T-helper 17 cell (primary cell): ENCODE measurements around the gene PRSS12. TPM values are rescaled to one million over a fixed set of nuclear protein-coding genes. Genes with fewer than 3 reads are reported as not detected.

Experiments used
- ATAC-seq: fragments of 150-1000 bp; cut with Tn5 transposase; 2 replicates; pipeline ENCODE4 v1.10.0; 2021; ENCODE audit warnings: mild to moderate bottlenecking, moderate library complexity
- DNase-seq, 3 donors: peaks; one replicate each; pipeline versions ENCODE4 v3.0.0 to v3.0.0-alpha.2; 2020 to 2021
- H3K9me3 ChIP-seq: one replicate; pipeline ENCODE4 v1.7.0; 2013; ENCODE audit warnings: low read length, mild to moderate bottlenecking; ENCODE audit not compliant: control insufficient read depth, poor library complexity, severe bottlenecking
- H3K27ac Mint-ChIP-seq: one replicate; pipeline ENCODE4 v1.8.0; 2022; ENCODE audit warnings: mild to moderate bottlenecking, moderate library complexity, mixed read lengths
- H3K27me3 Mint-ChIP-seq: one replicate; pipeline ENCODE4 v1.8.0; 2022; ENCODE audit warnings: mixed read lengths
- H3K36me3 Mint-ChIP-seq: one replicate; pipeline ENCODE4 v1.8.0; 2022; ENCODE audit warnings: low read depth, mixed read lengths
- H3K4me1 Mint-ChIP-seq: one replicate; pipeline ENCODE4 v1.8.0; 2022; ENCODE audit warnings: mild to moderate bottlenecking, mixed read lengths
- H3K4me3 Mint-ChIP-seq: one replicate; pipeline ENCODE4 v1.8.0; 2022; ENCODE audit warnings: mild to moderate bottlenecking, moderate library complexity, mixed read lengths
- total RNA-seq, 4 donors: library from RNA in 2 of 4; stranded (reverse) in 2 of 4; gene quantifications; one replicate each; pipeline ENCODE4 v1.2.3 and lab custom pipeline; 2022 to 2026

Gene PRSS12
- total RNA-seq, 2 donors from 2014 or later: not detected

- H3K9me3 ChIP-seq: no peaks in the 10 kb centered on the region
- DNase-seq: no peak
- peaks cover 5% of the 10 kb centered on the region for H3K36me3 Mint-ChIP-seq
- H3K4me1 Mint-ChIP-seq: peaks cover 10% of the 10 kb centered on the region
- H3K27ac Mint-ChIP-seq: no peak overlapping the region
- peak; percentile 29 for ATAC-seq
- peak overlapping the region; percentile 80 for H3K4me3 Mint-ChIP-seq
- peaks cover 82% of the 10 kb centered on the region for H3K27me3 Mint-ChIP-seq
Measured at GRCh38 chr4:118351851-118352827, 664 bp downstream of the PRSS12 start.

DNA sequence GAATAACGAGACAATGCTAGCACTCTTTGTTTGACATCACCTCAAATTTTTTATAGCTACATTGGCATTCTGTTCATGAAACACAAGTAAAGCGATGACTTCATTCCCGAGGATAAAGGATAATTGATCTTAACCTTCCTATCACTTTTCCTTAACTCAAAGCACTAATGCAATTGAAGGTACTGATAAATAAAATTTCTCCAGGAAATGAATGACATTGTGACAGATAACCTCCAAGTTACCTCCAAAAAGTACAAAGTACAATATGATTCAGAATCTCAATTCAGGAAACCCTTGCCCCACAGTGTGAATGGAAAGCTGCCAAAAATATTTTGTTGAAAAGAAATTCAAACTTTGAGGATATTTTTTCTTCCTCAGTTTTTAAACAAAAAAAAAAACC is 1.8 kb downstream of the PRSS12 start:
- peaks cover 10% of the 10 kb centered on the region for H3K4me1 Mint-ChIP-seq
- DNase-seq (no peak), ATAC-seq (no peak)
- no peak overlapping the region for H3K27ac Mint-ChIP-seq
- peaks cover 81% of the 10 kb centered on the region for H3K27me3 Mint-ChIP-seq
- no peak overlapping the region for H3K4me3 Mint-ChIP-seq
- H3K36me3 Mint-ChIP-seq: peaks cover 5% of the 10 kb centered on the region
- H3K9me3 ChIP-seq: no peaks in the 10 kb centered on the region

DNA sequence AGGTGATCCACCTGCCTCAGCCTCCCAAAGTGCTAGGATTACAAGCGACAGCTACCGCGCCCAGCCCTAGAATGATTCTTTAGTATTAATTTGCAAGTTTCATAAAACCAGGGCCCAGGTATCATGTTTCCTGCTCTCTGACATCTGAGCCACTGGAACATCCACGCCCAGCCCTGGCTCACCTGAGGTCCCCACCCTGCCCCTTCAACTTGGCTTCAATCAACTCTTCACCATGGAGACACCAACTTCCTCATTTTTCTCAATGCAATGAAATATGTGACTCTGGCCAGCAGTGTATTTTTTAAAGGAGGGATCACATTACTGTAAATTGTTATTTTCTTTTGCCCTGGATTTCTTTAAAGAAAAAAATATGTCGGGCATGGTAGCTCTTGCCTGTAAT is 3.9 kb downstream of the PRSS12 start:
- Mint-ChIP-seq H3K27me3 (peaks cover 68% of the 10 kb centered on the region), H3K27ac (no peak overlapping the region), H3K4me1 (peaks cover 10% of the 10 kb centered on the region), H3K36me3 (peaks cover 2% of the 10 kb centered on the region), H3K4me3 (no peak overlapping the region)
- DNase-seq: no peak
- ATAC-seq: no peak
- no peaks in the 10 kb centered on the region for H3K9me3 ChIP-seq

GRCh38 chr4:118346495-118346894 is 6.3 kb downstream of the PRSS12 start:
- Mint-ChIP-seq H3K36me3 (no peaks in the 10 kb centered on the region), H3K27me3 (peaks cover 60% of the 10 kb centered on the region), H3K4me3 (no peak overlapping the region), H3K4me1 (peaks cover under 1% of the 10 kb centered on the region), H3K27ac (no peak overlapping the region)
- H3K9me3 ChIP-seq: no peaks in the 10 kb centered on the region
- DNase-seq (no peak), ATAC-seq (no peak)

- no peak overlapping the region for H3K27ac Mint-ChIP-seq
- ATAC-seq: no peak
- H3K4me3 Mint-ChIP-seq: no peak overlapping the region
- H3K4me1 Mint-ChIP-seq: no peaks in the 10 kb centered on the region
- H3K36me3 Mint-ChIP-seq: no peaks in the 10 kb centered on the region
- DNase-seq: no peak
- peaks cover 57% of the 10 kb centered on the region for H3K27me3 Mint-ChIP-seq
- no peaks in the 10 kb centered on the region for H3K9me3 ChIP-seq
Measured at GRCh38 chr4:118345813-118346212, 7.0 kb downstream of the PRSS12 start.

GRCh38 chr4:118344801-118345200 is 8.0 kb downstream of the PRSS12 start:
- Mint-ChIP-seq H3K4me1 (no peaks in the 10 kb centered on the region), H3K27me3 (peaks cover 50% of the 10 kb centered on the region), H3K36me3 (no peaks in the 10 kb centered on the region), H3K27ac (no peak overlapping the region), H3K4me3 (no peak overlapping the region)
- no peaks in the 10 kb centered on the region for H3K9me3 ChIP-seq
- DNase-seq (no peak), ATAC-seq (no peak)

DNA sequence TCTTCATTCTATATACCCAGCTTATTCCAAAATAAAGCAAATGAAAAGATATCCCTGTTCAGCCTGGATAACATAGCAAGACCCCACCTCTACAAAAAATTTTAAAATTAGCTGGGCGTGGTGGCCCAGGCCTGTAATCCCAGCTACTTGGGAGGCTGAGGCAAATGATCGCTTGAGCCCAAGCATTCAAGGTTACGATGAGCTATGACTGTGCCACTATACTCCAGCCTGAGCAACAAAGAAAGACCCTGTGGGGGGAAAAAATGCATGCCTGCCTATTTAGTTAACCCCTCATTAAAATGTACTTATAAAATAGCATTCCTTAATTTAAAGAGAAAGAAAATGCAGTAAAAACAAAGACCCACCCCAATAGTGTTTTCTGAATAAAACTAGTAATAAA is 9.3 kb downstream of the PRSS12 start:
- no peaks in the 10 kb centered on the region for H3K4me1 Mint-ChIP-seq
- H3K4me3 Mint-ChIP-seq: no peak overlapping the region

GRCh38 chr4:118340109-118340508 is 12.7 kb downstream of the PRSS12 start:
- no peak for ATAC-seq
- Mint-ChIP-seq H3K4me3 (no peak overlapping the region), H3K4me1 (no peaks in the 10 kb centered on the region), H3K27me3 (peaks cover 31% of the 10 kb centered on the region), H3K27ac (no peak overlapping the region), H3K36me3 (no peaks in the 10 kb centered on the region)
- DNase-seq: no peak
- H3K9me3 ChIP-seq: no peaks in the 10 kb centered on the region

More for the DNA sequence above, 9.3 kb downstream of the PRSS12 start:
- H3K9me3 ChIP-seq: no peaks in the 10 kb centered on the region
- no peak overlapping the region for H3K27ac Mint-ChIP-seq
- no peaks in the 10 kb centered on the region for H3K36me3 Mint-ChIP-seq
- no peak for DNase-seq
- no peak for ATAC-seq
- H3K27me3 Mint-ChIP-seq: peaks cover 43% of the 10 kb centered on the region

- peaks cover 28% of the 10 kb centered on the region for H3K27me3 Mint-ChIP-seq
- H3K36me3 Mint-ChIP-seq: no peaks in the 10 kb centered on the region
- H3K4me1 Mint-ChIP-seq: no peaks in the 10 kb centered on the region
- H3K27ac Mint-ChIP-seq: no peak overlapping the region
- no peak for ATAC-seq
- H3K4me3 Mint-ChIP-seq: no peak overlapping the region
- no peaks in the 10 kb centered on the region for H3K9me3 ChIP-seq
- DNase-seq: no peak
Measured at GRCh38 chr4:118338981-118339765, 13.6 kb downstream of the PRSS12 start.

- Mint-ChIP-seq H3K27me3 (peaks cover 28% of the 10 kb centered on the region), H3K4me1 (no peaks in the 10 kb centered on the region), H3K27ac (no peak overlapping the region), H3K4me3 (no peak overlapping the region), H3K36me3 (no peaks in the 10 kb centered on the region)
- ATAC-seq (no peak), DNase-seq (no peak)
- no peaks in the 10 kb centered on the region for H3K9me3 ChIP-seq
Measured at GRCh38 chr4:118338518-118338917, 14.3 kb downstream of the PRSS12 start.

- H3K27me3 Mint-ChIP-seq: peaks cover 24% of the 10 kb centered on the region
- no peaks in the 10 kb centered on the region for H3K9me3 ChIP-seq
- H3K27ac Mint-ChIP-seq: no peak overlapping the region
- ATAC-seq (no peak), DNase-seq (no peak)
- no peaks in the 10 kb centered on the region for H3K36me3 Mint-ChIP-seq
- no peaks in the 10 kb centered on the region for H3K4me1 Mint-ChIP-seq
- H3K4me3 Mint-ChIP-seq: no peak overlapping the region
Measured at GRCh38 chr4:118337954-118338353, 14.8 kb downstream of the PRSS12 start.

GRCh38 chr4:118335774-118336173 is 17.0 kb downstream of the PRSS12 start:
- no peak for ATAC-seq

DNA sequence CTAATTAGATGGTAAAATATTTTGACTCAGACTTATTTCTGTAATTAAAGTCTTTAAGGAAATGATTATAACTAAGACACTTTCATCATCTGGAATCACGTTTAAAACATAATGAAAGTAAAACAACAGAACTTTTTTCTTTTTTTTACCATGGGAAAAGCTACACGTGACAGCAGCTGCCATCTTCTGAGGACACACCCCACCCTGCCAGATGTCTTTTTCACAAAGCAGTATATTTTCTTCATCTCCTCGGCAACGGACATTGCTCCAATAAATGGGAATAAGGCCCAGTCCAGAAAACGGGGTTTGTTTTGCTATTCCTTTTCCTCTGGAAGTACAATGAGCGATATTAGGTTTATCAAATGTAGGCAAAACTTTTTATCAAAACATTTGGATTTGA is 17.5 kb downstream of the PRSS12 start:
- Mint-ChIP-seq H3K4me3 (no peak overlapping the region), H3K36me3 (no peaks in the 10 kb centered on the region), H3K4me1 (no peaks in the 10 kb centered on the region), H3K27me3 (peaks cover 21% of the 10 kb centered on the region), H3K27ac (no peak overlapping the region)
- DNase-seq (no peak), ATAC-seq (no peak)
- H3K9me3 ChIP-seq: no peaks in the 10 kb centered on the region

More at GRCh38 chr4:118335774-118336173, 17.0 kb downstream of the PRSS12 start:
- peaks cover 24% of the 10 kb centered on the region for H3K27me3 Mint-ChIP-seq
- DNase-seq: no peak
- no peaks in the 10 kb centered on the region for H3K9me3 ChIP-seq
- H3K4me3 Mint-ChIP-seq: no peak overlapping the region
- H3K27ac Mint-ChIP-seq: no peak overlapping the region
- H3K4me1 Mint-ChIP-seq: no peaks in the 10 kb centered on the region
- no peaks in the 10 kb centered on the region for H3K36me3 Mint-ChIP-seq
